ENCODE measurements around the gene CDCA5. TPM values are rescaled to one million over a fixed set of nuclear protein-coding genes. Genes with fewer than 3 reads are reported as not detected.
A peak's percentile ranks its signal among the peaks of the same experiment; 100 is the strongest.

CDCA5 gene
- total and polyA plus RNA-seq, 2 of the 4 experiments (the other 2 are of a cell fraction) = 9.1 to 14.0 TPM

- H3K9ac ChIP-seq (ENCODE audit: low read depth, low read length) = peak overlapping the region; percentile 87
- no peak overlapping the region for H3K23ac ChIP-seq (ENCODE audit: low read depth, low read length)
- no peak overlapping the region for H2BK20ac ChIP-seq (ENCODE audit: low read depth, low read length)
- intact Hi-C loops (cut with micrococcal nuclease) = loop anchor here (5.0 kb wide), 1 partner anchor 61 kb away; the partner anchor contains the start of gene CAPN1
- H2AFZ ChIP-seq (replicated peaks; ENCODE audit: low read length, poor library complexity) = no peak overlapping the region
- no CpG with 5 or more reads among the region's 3 CpGs for WGBS, 2 experiments (ENCODE audit: extremely low coverage in 2 of 2, insufficient read length in 1 of 2)
- in situ Hi-C loops (cut with MboI; ENCODE audit: low sequenced_read_pairs) = no loop called here
- no peaks in the 10 kb centered on the region for H3K27me3 ChIP-seq (ENCODE audit: control insufficient read depth, insufficient read depth, low read length)
- no peak overlapping the region for H3K4ac ChIP-seq (ENCODE audit: low read depth, low read length)
- peaks cover 7% of the 10 kb centered on the region for H3K4me1 ChIP-seq (ENCODE audit: control insufficient read depth, insufficient read depth, low read length)
- H3K18ac ChIP-seq (ENCODE audit: low read depth, low read length) = no peak overlapping the region
- CTCF ChIA-PET = no interaction called here
- dilution Hi-C loops (cut with HindIII; ENCODE audit: low sequenced_read_pairs, unreplicated experiment) = no loop called here
- ATAC-seq (ENCODE audit: low read depth) (no peak), DNase-seq (no peak)
- no TSS peak for BruUV-seq (replicated peaks)
- peak overlapping the region; percentile 23 for H2AK9ac ChIP-seq (replicated peaks; ENCODE audit: low read depth, low read length, poor library complexity)
- H3K9me1 ChIP-seq (ENCODE audit: insufficient read depth, low read length) = 0 out of 2 replicates have a peak, but pooled peaks cover 4% of the 10 kb centered on the region
- H4K91ac ChIP-seq (ENCODE audit: insufficient read depth, low read depth, low read length) = no peak overlapping the region
- no peak overlapping the region for H3K27ac ChIP-seq (ENCODE audit: insufficient read depth, low read length)
- peaks cover 31% of the 10 kb centered on the region for H3K36me3 ChIP-seq (ENCODE audit: control insufficient read depth, insufficient read depth, low read length)
- 0 out of 2 replicates have a peak overlapping the region, but pooled peaks have one; percentile 5 for H3K56ac ChIP-seq (ENCODE audit: extremely low read depth, insufficient read depth, low read length)
- H2BK120ac ChIP-seq (ENCODE audit: low read depth, low read length) = no peak overlapping the region
- peak overlapping the region; percentile 97; the same call in 1 of the 2 replicates for H3K4me2 ChIP-seq (ENCODE audit: low read depth, low read length)
- POLR2A ChIA-PET (ENCODE audit: unreplicated experiment) = no interaction called here
- H3K9me3 ChIP-seq (ENCODE audit: control insufficient read depth, insufficient read depth, low read length) = no peaks in the 10 kb centered on the region
- H3K4me3 ChIP-seq (ENCODE audit: insufficient read depth, low read depth, low read length) = peak overlapping the region; percentile 74
- no peak overlapping the region for H2AK5ac ChIP-seq (ENCODE audit: low read depth, low read length)
- no peak overlapping the region for H2BK5ac ChIP-seq (ENCODE audit: low read depth, low read length, poor library complexity, severe bottlenecking)
- H3K79me1 ChIP-seq (ENCODE audit: low read depth in 1 of 2, low read length in 2 of 2) = peaks cover 27 to 70% of the 10 kb centered on the region in 2 experiments
- TF ChIP-seq CHD1 (IDR thresholded peaks at IDR 0.05; ENCODE audit: low read depth, low read length) = no peak
- TF ChIP-seq FOS (IDR thresholded peaks at IDR 0.05; ENCODE audit: low read depth, low read length) = no peak
- TF ChIP-seq SMC3 (IDR thresholded peaks at IDR 0.05; ENCODE audit: low read depth, low read length) = no peak
- TF ChIP-seq POLR2A (IDR thresholded peaks at IDR 0.05; ENCODE audit: low read depth, low read length) = no peak
- TF ChIP-seq BHLHE40 (IDR thresholded peaks at IDR 0.05; ENCODE audit: low read depth, low read length) = no peak
- TF ChIP-seq MXI1 (IDR thresholded peaks at IDR 0.05; ENCODE audit: borderline replicate concordance, low read depth, low read length) = no peak
- TF ChIP-seq MAFK (IDR thresholded peaks at IDR 0.05; ENCODE audit: low read depth, low read length) = no peak
- TF ChIP-seq CTCF (conservative IDR thresholded peaks at IDR 0.05; ENCODE audit: low read depth, low read length) = no peak
- H3K14ac ChIP-seq (replicated peaks; ENCODE audit: low read depth, low read length) = no peak overlapping the region
- no peak overlapping the region; the same call in 1 of the 2 replicates for H4K5ac ChIP-seq (ENCODE audit: low read depth, low read length)
- no peaks in the 10 kb centered on the region for H4K20me1 ChIP-seq (ENCODE audit: insufficient read depth, low read length)
- peak overlapping the region in 1 of 2 experiments; percentile 70; a peak in 1 of 4 replicates for H4K8ac ChIP-seq (ENCODE audit: low read depth in 2 of 2, low read length in 2 of 2)
- no peak overlapping the region for H2BK15ac ChIP-seq (ENCODE audit: low read depth, low read length)
Measured at GRCh38 chr11:65120831-65121230, 37.0 kb upstream of the CDCA5 start.
